ENCODE results near the gene CPA1. TPM values are rescaled to one million over a fixed set of nuclear protein-coding genes. Genes with fewer than 3 reads are reported as not detected.

Gene CPA1
- total RNA-seq, 4 donors from 2014 or later: not detected

- intact Hi-C loops (cut with DNase I): no loop called here
- Histone ChIP-seq H3K9me3 (no peaks in the 10 kb centered on the region), H3K4me1 (peaks cover 0 to 9% (median 0%) of the 10 kb centered on the region in 4 donors), H3K4me3 (no peak overlapping the region), H3K36me3 (peaks cover 0 to 4% (median 0%) of the 10 kb centered on the region in 4 donors), H3K27ac (replicated peaks in 1 of 4) (no peak overlapping the region), H3K27me3 (no peaks in the 10 kb centered on the region)
- no peak for DNase-seq (ENCODE audit: extremely low spot score)
- 86% methylated on average over 4 of the region's 4 CpGs for WGBS
- TF ChIP-seq EP300 (IDR thresholded peaks at IDR 0.05) (no peak), POLR2A (IDR thresholded peaks at IDR 0.05; ENCODE audit: low read depth) (no peak), CTCF (IDR thresholded peaks at IDR 0.05) (no peak), POLR2AphosphoS5 (IDR thresholded peaks at IDR 0.05) (no peak)
Measured at GRCh38 chr7:130409712-130410072, 29.4 kb downstream of the CPA1 start.

- no peak for TF ChIP-seq EP300 (IDR thresholded peaks at IDR 0.05)
- Histone ChIP-seq H3K4me1 (peaks cover 0 to 9% (median 0%) of the 10 kb centered on the region in 4 donors), H3K9me3 (no peaks in the 10 kb centered on the region), H3K36me3 (peaks cover 0 to 4% (median 0%) of the 10 kb centered on the region in 4 donors), H3K27ac (replicated peaks in 1 of 4) (no peak overlapping the region), H3K27me3 (no peaks in the 10 kb centered on the region), H3K4me3 (no peak overlapping the region)
- no peak for DNase-seq (ENCODE audit: extremely low spot score)
- WGBS: 68% methylated on average over 4 of the region's 4 CpGs
- intact Hi-C loops (cut with DNase I): no loop called here
Measured at GRCh38 chr7:130410868-130411541, 30.7 kb downstream of the CPA1 start.

GRCh38 chr7:130413201-130413600 is 32.9 kb downstream of the CPA1 start:
- WGBS: 82% methylated on average over 4 of the region's 4 CpGs
- intact Hi-C loops (cut with DNase I): no loop called here
- no peak for DNase-seq (ENCODE audit: extremely low spot score)

GRCh38 chr7:130415006-130415405 is 34.7 kb downstream of the CPA1 start:
- Histone ChIP-seq H3K4me3 (no peak overlapping the region), H3K36me3 (peaks cover 0 to 4% (median 0%) of the 10 kb centered on the region in 4 donors), H3K9me3 (no peaks in the 10 kb centered on the region), H3K4me1 (no peaks in the 10 kb centered on the region), H3K27me3 (no peaks in the 10 kb centered on the region), H3K27ac (replicated peaks in 1 of 4) (no peak overlapping the region)
- DNase-seq (ENCODE audit: extremely low spot score): no peak
- TF ChIP-seq POLR2A (IDR thresholded peaks at IDR 0.05; ENCODE audit: low read depth) (no peak), POLR2AphosphoS5 (IDR thresholded peaks at IDR 0.05) (no peak), EP300 (IDR thresholded peaks at IDR 0.05) (no peak), CTCF (IDR thresholded peaks at IDR 0.05) (no peak)
- intact Hi-C loops (cut with DNase I): no loop called here

More at GRCh38 chr7:130413201-130413600, 32.9 kb downstream of the CPA1 start:
- TF ChIP-seq POLR2A (IDR thresholded peaks at IDR 0.05; ENCODE audit: low read depth) (no peak), EP300 (IDR thresholded peaks at IDR 0.05) (no peak), CTCF (IDR thresholded peaks at IDR 0.05) (no peak), POLR2AphosphoS5 (IDR thresholded peaks at IDR 0.05) (no peak)
- no peak overlapping the region for H3K4me3 ChIP-seq
- H3K27ac ChIP-seq (replicated peaks in 1 of 4): no peak overlapping the region
- H3K36me3 ChIP-seq: peaks cover 0 to 4% (median 0%) of the 10 kb centered on the region in 4 donors
- no peaks in the 10 kb centered on the region for H3K9me3 ChIP-seq
- H3K4me1 ChIP-seq: peaks cover 0 to 9% (median 0%) of the 10 kb centered on the region in 4 donors
- H3K27me3 ChIP-seq: no peaks in the 10 kb centered on the region

- H3K36me3 ChIP-seq: no peaks in the 10 kb centered on the region
- H3K4me1 ChIP-seq: peaks cover 0 to 5% (median 0%) of the 10 kb centered on the region in 4 donors
- H3K4me3 ChIP-seq: no peak overlapping the region
- intact Hi-C loops (cut with DNase I): no loop called here
- no peak for DNase-seq (ENCODE audit: extremely low spot score)
- no peaks in the 10 kb centered on the region for H3K27me3 ChIP-seq
- TF ChIP-seq EP300 (IDR thresholded peaks at IDR 0.05): no peak
- no peak for TF ChIP-seq POLR2A (IDR thresholded peaks at IDR 0.05; ENCODE audit: low read depth)
- no peak for TF ChIP-seq CTCF (IDR thresholded peaks at IDR 0.05)
- no peak for TF ChIP-seq POLR2AphosphoS5 (IDR thresholded peaks at IDR 0.05)
- WGBS: 65% methylated on average over 5 of the region's 5 CpGs
- H3K9me3 ChIP-seq: no peaks in the 10 kb centered on the region
- H3K27ac ChIP-seq (replicated peaks in 1 of 4): no peak overlapping the region
Measured at GRCh38 chr7:130417213-130417612, 36.9 kb downstream of the CPA1 start.
